H9 (cell line): Measurements from ENCODE around the gene PPFIBP1. TPM values are rescaled to one million over a fixed set of nuclear protein-coding genes. Genes with fewer than 3 reads are reported as not detected.

ENCODE experiments used
- DNase-seq: peaks from one replicate; pipeline ENCODE4 v3.0.0-alpha.2; 2017
- H2AFZ ChIP-seq: one replicate; pipeline ENCODE4 v1.6.1; 2013; ENCODE audit warnings: mild to moderate bottlenecking, low read length, control low read depth, moderate library complexity
- H2AK5ac ChIP-seq: 2 replicates; pipeline ENCODE4 v1.6.1; 2013; ENCODE audit warnings: low read length, control low read depth, mixed read lengths; ENCODE audit not compliant: insufficient read length
- H2BK120ac ChIP-seq: one replicate; pipeline ENCODE4 v1.6.1; 2013; ENCODE audit warnings: low read depth, mild to moderate bottlenecking, low read length, control low read depth, inconsistent platforms; ENCODE audit not compliant: poor library complexity, severe bottlenecking
- H2BK12ac ChIP-seq: 2 replicates; pipeline ENCODE4 v1.6.1; 2013; ENCODE audit warnings: low read length, control low read depth, mixed read lengths, low read depth; ENCODE audit not compliant: insufficient read length
- H2BK15ac ChIP-seq: 2 replicates; pipeline ENCODE4 v1.6.1; 2013; ENCODE audit warnings: low read depth, low read length, control low read depth
- H2BK20ac ChIP-seq: one replicate; pipeline ENCODE4 v1.6.1; 2013; ENCODE audit warnings: low read depth, mild to moderate bottlenecking, low read length, control low read depth, inconsistent platforms; ENCODE audit not compliant: poor library complexity, severe bottlenecking
- H2BK5ac ChIP-seq: 2 replicates; pipeline ENCODE4 v1.6.1; 2013; ENCODE audit warnings: low read length, control low read depth, mixed read lengths; ENCODE audit not compliant: insufficient read length
- H3K14ac ChIP-seq: 2 replicates; pipeline ENCODE4 v1.6.1; 2013; ENCODE audit warnings: low read length, control low read depth; ENCODE audit not compliant: insufficient read depth
- H3K18ac ChIP-seq: 2 replicates; pipeline ENCODE4 v1.6.1; 2013; ENCODE audit warnings: low read depth, mild to moderate bottlenecking, mixed read lengths, low read length, control low read depth; ENCODE audit not compliant: insufficient read length
- H3K23ac ChIP-seq: 2 replicates; pipeline ENCODE4 v1.6.1; 2013; ENCODE audit warnings: low read length, control low read depth, mixed read lengths, low read depth; ENCODE audit not compliant: insufficient read length
- H3K23me2 ChIP-seq: 2 replicates; pipeline ENCODE4 v1.6.1; 2013; ENCODE audit warnings: low read depth, mild to moderate bottlenecking, mixed read lengths, low read length, control low read depth; ENCODE audit not compliant: insufficient read length, poor library complexity, severe bottlenecking
- H3K27ac ChIP-seq: 2 replicates; pipeline ENCODE4 v1.5.1; 2013; ENCODE audit warnings: low read length, control low read depth, mixed read lengths, low read depth; ENCODE audit not compliant: insufficient read length
- H3K27me3 ChIP-seq: 2 replicates; pipeline ENCODE4 v1.6.1; 2013; ENCODE audit warnings: low read length, control low read depth, inconsistent platforms; ENCODE audit not compliant: insufficient read depth
- H3K4ac ChIP-seq: 2 replicates; pipeline ENCODE4 v1.6.1; 2013; ENCODE audit warnings: low read depth, mild to moderate bottlenecking, control low read depth, inconsistent platforms, low read length, moderate library complexity
- H3K4me1 ChIP-seq: 2 replicates; pipeline ENCODE4 v1.6.1; 2013; ENCODE audit warnings: low read length, control low read depth, inconsistent platforms; ENCODE audit not compliant: insufficient read depth
- H3K4me2 ChIP-seq: 2 replicates; pipeline ENCODE4 v1.6.1; 2013; ENCODE audit warnings: low read length, control low read depth, mixed read lengths; ENCODE audit not compliant: insufficient read length, insufficient read depth
- H3K56ac ChIP-seq: 2 replicates; pipeline ENCODE4 v1.6.1; 2013; ENCODE audit warnings: low read depth, mild to moderate bottlenecking, mixed read lengths, low read length, control low read depth; ENCODE audit not compliant: insufficient read length
- H3K79me1 ChIP-seq: 2 replicates; pipeline ENCODE4 v1.6.1; 2013; ENCODE audit warnings: low read depth, mild to moderate bottlenecking, moderate library complexity, low read length, control low read depth, inconsistent platforms; ENCODE audit not compliant: insufficient read depth, poor library complexity, severe bottlenecking
- H3K79me2 ChIP-seq: 2 replicates; pipeline ENCODE4 v1.6.1; 2013; ENCODE audit warnings: low read length, control low read depth, inconsistent platforms; ENCODE audit not compliant: insufficient read depth
- H3K9ac ChIP-seq: 2 replicates; pipeline ENCODE4 v1.6.1; 2013; ENCODE audit warnings: low read length, control low read depth, mixed read lengths; ENCODE audit not compliant: insufficient read length; ENCODE audit errors: extremely low read depth
- H3K9me3 ChIP-seq: one replicate; pipeline ENCODE4 v1.6.1; 2013; ENCODE audit warnings: low read depth, low read length, inconsistent platforms; ENCODE audit not compliant: control insufficient read depth
- H3T11ph ChIP-seq: one replicate; pipeline ENCODE4 v1.6.1; 2013; ENCODE audit warnings: mild to moderate bottlenecking, low read length, control low read depth, inconsistent platforms
- H4K20me1 ChIP-seq: one replicate; pipeline ENCODE4 v1.6.1; 2013; ENCODE audit not compliant: control insufficient read depth, insufficient read length, insufficient read depth
- H4K5ac ChIP-seq: 2 replicates; pipeline ENCODE4 v1.6.1; 2013; ENCODE audit warnings: low read depth, mild to moderate bottlenecking, mixed read lengths, low read length, control low read depth; ENCODE audit not compliant: insufficient read length
- H4K8ac ChIP-seq: replicated peaks from 2 replicates; pipeline ENCODE4 v1.6.1; 2013; ENCODE audit warnings: low read length, control low read depth, mixed read lengths, low read depth; ENCODE audit not compliant: insufficient read length
- H4K91ac ChIP-seq: 2 replicates; pipeline ENCODE4 v1.6.1; 2013; ENCODE audit warnings: low read depth, mild to moderate bottlenecking, moderate library complexity, mixed read lengths, low read length, control low read depth; ENCODE audit not compliant: insufficient read length
- H3K27ac Mint-ChIP-seq, 3 experiments: 2 replicates in 2 of 3; 3 replicates in 1 of 3; pipeline ENCODE4 v1.8.0; 2020 to 2021; ENCODE audit warnings: mixed read lengths in 3 of 3, mild to moderate bottlenecking in 1 of 3, moderate library complexity in 1 of 3
- H3K27me3 Mint-ChIP-seq: 2 replicates; pipeline ENCODE4 v1.8.0; 2021; ENCODE audit warnings: low read depth, mild to moderate bottlenecking, moderate library complexity, mixed read lengths
- H3K36me3 Mint-ChIP-seq, 3 experiments: 2 replicates in 2 of 3; 3 replicates in 1 of 3; pipeline ENCODE4 v1.8.0; 2020 to 2021; ENCODE audit warnings: low read depth in 3 of 3, mixed read lengths in 3 of 3; ENCODE audit not compliant: insufficient read depth in 1 of 3
- H3K4me1 Mint-ChIP-seq, 2 experiments: 2 replicates each; pipeline ENCODE4 v1.8.0; 2020; ENCODE audit warnings: mixed read lengths in 2 of 2
- H3K4me3 Mint-ChIP-seq, 2 experiments: 2 replicates in 1 of 2; 3 replicates in 1 of 2; pipeline ENCODE4 v1.8.0; 2020 to 2021; ENCODE audit warnings: mild to moderate bottlenecking in 2 of 2, mixed read lengths in 2 of 2, moderate library complexity in 1 of 2
- H3K9me3 Mint-ChIP-seq, 2 experiments: 2 replicates in 1 of 2; 3 replicates in 1 of 2; pipeline ENCODE4 v1.8.0; 2020; ENCODE audit warnings: mild to moderate bottlenecking in 2 of 2, mixed read lengths in 2 of 2, moderate library complexity in 1 of 2
- WGBS: extraction: QIAGEN DNeasy Blood & Tissue Kit; methylation state at CpG from one replicate; pipeline ENCODE4 v1.1.7; 2013; ENCODE audit warnings: missing lambda C conversion rate, low lambda C conversion rate, mixed read lengths; ENCODE audit not compliant: insufficient read length; ENCODE audit errors: extremely low coverage; 5-methylcytosine and 5-hydroxymethylcytosine counted together
- total RNA-seq: library from RNA; stranded (reverse); gene quantifications from 2 replicates; pipeline ENCODE4 v1.2.1, GENCODE V29; 2021
- TF ChIP-seq, protein P1 (sequence below): fragments of 200-600 bp; sonication (generic); conservative IDR thresholded peaks from 3 replicates; pipeline ENCODE4 v1.8.0; 2021; ENCODE audit warnings: antibody characterized with exemption, mild to moderate bottlenecking

The PPFIBP1 gene
- total RNA-seq, 1 experiment from 2014 or later = 29.2 TPM

DNA sequence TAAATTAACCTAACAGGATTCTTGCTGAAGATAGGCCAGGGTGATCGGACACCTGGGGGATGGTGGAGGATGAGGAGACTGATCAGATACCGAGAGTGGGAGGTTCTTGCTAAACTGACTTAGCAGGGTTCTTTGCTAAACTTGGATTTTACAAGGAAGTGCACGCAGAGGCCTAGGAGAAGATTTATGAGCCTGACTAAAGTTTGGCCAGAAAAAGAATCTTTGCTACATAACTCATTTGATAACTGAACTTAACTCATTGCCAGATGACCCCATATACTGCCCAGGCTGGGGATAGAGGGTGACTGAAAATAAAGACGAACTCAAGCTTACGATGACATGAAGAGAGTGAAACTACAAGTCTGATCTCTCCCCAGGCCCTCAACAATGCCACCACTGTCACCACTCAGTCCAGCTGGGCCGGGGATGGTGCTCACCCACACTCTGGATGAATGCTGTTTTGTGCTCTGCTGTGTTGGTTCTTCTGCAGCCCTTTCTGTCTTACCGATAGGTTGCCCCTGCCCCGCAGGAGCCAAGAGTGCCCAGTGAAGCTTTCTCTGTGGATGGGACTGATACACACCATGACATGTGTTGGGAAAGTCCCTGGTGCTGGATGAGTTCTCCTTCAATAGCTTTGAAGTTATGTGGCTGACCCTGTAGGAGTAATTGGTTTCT lies 29.0 kb downstream of the PPFIBP1 start:
- Histone ChIP-seq H2BK15ac (no peak overlapping the region), H3K9ac (no peak overlapping the region), H3K23ac (no peak overlapping the region), H4K20me1 (no peaks in the 10 kb centered on the region), H4K5ac (no peak overlapping the region), H2AFZ (no peak overlapping the region), H3K79me2 (no peaks in the 10 kb centered on the region), H4K8ac (no peak overlapping the region), H3K18ac (no peak overlapping the region), H2BK5ac (no peak overlapping the region), H2BK12ac (no peak overlapping the region), H3K14ac (no peak overlapping the region), H3K23me2 (no peaks in the 10 kb centered on the region), H3T11ph (no peak overlapping the region), H3K4ac (no peak overlapping the region), H3K56ac (no peak overlapping the region), H4K91ac (no peak overlapping the region), H2BK120ac (no peak overlapping the region), H3K79me1 (no peaks in the 10 kb centered on the region), H3K9me3 (no peaks in the 10 kb centered on the region), H2BK20ac (no peak overlapping the region), H3K4me2 (no peak overlapping the region), H3K27ac (no peak overlapping the region), H3K4me1 (no peaks in the 10 kb centered on the region; the same call in 1 of the 2 replicates), H2AK5ac (no peak overlapping the region), H3K27me3 (no peaks in the 10 kb centered on the region)
- H3K27me3 Mint-ChIP-seq = peaks cover 1% of the 10 kb centered on the region; the same call in 1 of the 2 replicates
- H3K36me3 Mint-ChIP-seq = no peaks in the 10 kb centered on the region
- DNase-seq = no peak
- WGBS = no CpG with 5 or more reads among the region's 8 CpGs
- peaks cover 33 to 49% of the 10 kb centered on the region in 2 experiments for H3K4me1 Mint-ChIP-seq
- peak overlapping the region in 2 of 3 experiments; percentile 37 to 40; a peak in 1 of 7 replicates for H3K27ac Mint-ChIP-seq
- no peaks in the 10 kb centered on the region for H3K9me3 Mint-ChIP-seq
- H3K4me3 Mint-ChIP-seq = no peak overlapping the region
- TF ChIP-seq, protein P1, sequence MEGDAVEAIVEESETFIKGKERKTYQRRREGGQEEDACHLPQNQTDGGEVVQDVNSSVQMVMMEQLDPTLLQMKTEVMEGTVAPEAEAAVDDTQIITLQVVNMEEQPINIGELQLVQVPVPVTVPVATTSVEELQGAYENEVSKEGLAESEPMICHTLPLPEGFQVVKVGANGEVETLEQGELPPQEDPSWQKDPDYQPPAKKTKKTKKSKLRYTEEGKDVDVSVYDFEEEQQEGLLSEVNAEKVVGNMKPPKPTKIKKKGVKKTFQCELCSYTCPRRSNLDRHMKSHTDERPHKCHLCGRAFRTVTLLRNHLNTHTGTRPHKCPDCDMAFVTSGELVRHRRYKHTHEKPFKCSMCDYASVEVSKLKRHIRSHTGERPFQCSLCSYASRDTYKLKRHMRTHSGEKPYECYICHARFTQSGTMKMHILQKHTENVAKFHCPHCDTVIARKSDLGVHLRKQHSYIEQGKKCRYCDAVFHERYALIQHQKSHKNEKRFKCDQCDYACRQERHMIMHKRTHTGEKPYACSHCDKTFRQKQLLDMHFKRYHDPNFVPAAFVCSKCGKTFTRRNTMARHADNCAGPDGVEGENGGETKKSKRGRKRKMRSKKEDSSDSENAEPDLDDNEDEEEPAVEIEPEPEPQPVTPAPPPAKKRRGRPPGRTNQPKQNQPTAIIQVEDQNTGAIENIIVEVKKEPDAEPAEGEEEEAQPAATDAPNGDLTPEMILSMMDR = no peak
